A673 (cell line): Measurements from ENCODE around the gene MS4A13.

Experiments used
- EZH2 ChIP-seq: fragments of 200-600 bp; sonication (generic); IDR thresholded peaks from 2 replicates; pipeline ENCODE4 v1.6.1; 2017; ENCODE audit warnings: borderline replicate concordance, low read depth, mild to moderate bottlenecking, mixed read lengths, antibody characterized with exemption, low read length; ENCODE audit not compliant: poor library complexity, severe bottlenecking
- TF ChIP-seq, protein P1 (sequence below): fragments of 300-800, 200-600 bp; sonication (generic); conservative IDR thresholded peaks from 2 replicates; pipeline ENCODE4 v1.5.1; 2017; ENCODE audit warnings: low read depth, mild to moderate bottlenecking, antibody characterized with exemption, low read length, moderate library complexity, mixed read lengths

DNA sequence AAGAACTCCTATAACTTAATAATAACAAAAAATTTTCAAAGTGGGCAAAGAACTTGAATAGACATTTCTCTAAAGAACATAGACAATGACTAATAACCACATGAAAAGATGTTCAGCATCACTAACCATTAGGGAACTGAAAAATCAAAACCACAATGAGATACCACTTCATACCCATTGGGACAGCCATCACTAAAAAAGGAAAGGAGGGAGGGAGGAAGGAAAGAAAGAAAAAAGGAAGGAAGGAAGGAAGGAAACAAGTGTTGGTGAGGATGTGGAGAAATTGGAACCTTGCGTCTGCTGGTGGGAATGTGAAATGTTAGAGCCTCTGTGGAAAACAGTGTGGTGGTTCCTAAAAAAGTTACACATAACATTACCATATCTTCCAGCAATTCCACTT is 55.8 kb downstream of the MS4A13 start:
- TF ChIP-seq, protein P1, sequence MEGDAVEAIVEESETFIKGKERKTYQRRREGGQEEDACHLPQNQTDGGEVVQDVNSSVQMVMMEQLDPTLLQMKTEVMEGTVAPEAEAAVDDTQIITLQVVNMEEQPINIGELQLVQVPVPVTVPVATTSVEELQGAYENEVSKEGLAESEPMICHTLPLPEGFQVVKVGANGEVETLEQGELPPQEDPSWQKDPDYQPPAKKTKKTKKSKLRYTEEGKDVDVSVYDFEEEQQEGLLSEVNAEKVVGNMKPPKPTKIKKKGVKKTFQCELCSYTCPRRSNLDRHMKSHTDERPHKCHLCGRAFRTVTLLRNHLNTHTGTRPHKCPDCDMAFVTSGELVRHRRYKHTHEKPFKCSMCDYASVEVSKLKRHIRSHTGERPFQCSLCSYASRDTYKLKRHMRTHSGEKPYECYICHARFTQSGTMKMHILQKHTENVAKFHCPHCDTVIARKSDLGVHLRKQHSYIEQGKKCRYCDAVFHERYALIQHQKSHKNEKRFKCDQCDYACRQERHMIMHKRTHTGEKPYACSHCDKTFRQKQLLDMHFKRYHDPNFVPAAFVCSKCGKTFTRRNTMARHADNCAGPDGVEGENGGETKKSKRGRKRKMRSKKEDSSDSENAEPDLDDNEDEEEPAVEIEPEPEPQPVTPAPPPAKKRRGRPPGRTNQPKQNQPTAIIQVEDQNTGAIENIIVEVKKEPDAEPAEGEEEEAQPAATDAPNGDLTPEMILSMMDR: no peak
- TF ChIP-seq EZH2: no peak
